ENCODE measurements around the gene MEAF6. TPM values are rescaled to one million over a fixed set of nuclear protein-coding genes. Genes with fewer than 3 reads are reported as not detected.
"Not testable (repeated sequence)": the region's sequence is repeated elsewhere in the genome, so short reads cannot be mapped to it uniquely, and the experiment has no call there.

MEAF6 gene
- total RNA-seq, 1 donor, result 60.9 TPM

- no peak overlapping the region for H3K4me3 ChIP-seq (ENCODE audit: low read depth, low read length)
- TF ChIP-seq CTCF (IDR thresholded peaks at IDR 0.05; ENCODE audit: insufficient read depth, low read depth, low read length), result no peak
- DNase-seq (ENCODE audit: low read depth), result no peak
Observed at GRCh38 chr1:37545019-37545418, 30.5 kb upstream of the MEAF6 start.

GRCh38 chr1:37544530-37544929 lies 30.0 kb upstream of the MEAF6 start:
- H3K4me3 ChIP-seq (ENCODE audit: low read depth, low read length), result no peak overlapping the region
- no peak for DNase-seq (ENCODE audit: low read depth)
- no peak for TF ChIP-seq CTCF (IDR thresholded peaks at IDR 0.05; ENCODE audit: insufficient read depth, low read depth, low read length)

- no peak overlapping the region for H3K4me3 ChIP-seq (ENCODE audit: low read depth, low read length)
- no peak for DNase-seq (ENCODE audit: low read depth)
- TF ChIP-seq CTCF (IDR thresholded peaks at IDR 0.05; ENCODE audit: insufficient read depth, low read depth, low read length), result no peak
Observed at GRCh38 chr1:37540036-37540785, 25.6 kb upstream of the MEAF6 start.

- not testable (repeated sequence) for DNase-seq (ENCODE audit: low read depth)
Observed at GRCh38 chr1:37539154-37539553, 24.6 kb upstream of the MEAF6 start.

GRCh38 chr1:37537378-37537777 lies 22.8 kb upstream of the MEAF6 start:
- TF ChIP-seq CTCF (IDR thresholded peaks at IDR 0.05; ENCODE audit: insufficient read depth, low read depth, low read length), result no peak
- H3K4me3 ChIP-seq (ENCODE audit: low read depth, low read length), result no peak overlapping the region
- peak; percentile 80 for DNase-seq (ENCODE audit: low read depth)

More at GRCh38 chr1:37539154-37539553, 24.6 kb upstream of the MEAF6 start:
- not testable (repeated sequence) for H3K4me3 ChIP-seq (ENCODE audit: low read depth, low read length)

- H3K4me3 ChIP-seq (ENCODE audit: low read depth, low read length), result no peak overlapping the region
- DNase-seq (ENCODE audit: low read depth), result no peak
- no peak for TF ChIP-seq CTCF (IDR thresholded peaks at IDR 0.05; ENCODE audit: insufficient read depth, low read depth, low read length)
Observed at GRCh38 chr1:37533317-37534093, 18.9 kb upstream of the MEAF6 start.

- DNase-seq (ENCODE audit: low read depth); H3K4me3 ChIP-seq (ENCODE audit: low read depth, low read length): not testable (repeated sequence)
Observed at GRCh38 chr1:37532418-37533156, 18.0 kb upstream of the MEAF6 start.

- not testable (repeated sequence) for H3K4me3 ChIP-seq (ENCODE audit: low read depth, low read length); DNase-seq (ENCODE audit: low read depth)
Observed at GRCh38 chr1:37529888-37530287, 15.3 kb upstream of the MEAF6 start.

Measured in fibroblast of villous mesenchyme (primary cell).